HG03064 (cell line): ENCODE results near the gene IL17RC.
"Not testable (repeated sequence)": the region's sequence is repeated elsewhere in the genome, so short reads cannot be mapped to it uniquely, and the experiment has no call there.

Experiments used
- ATAC-seq: cut with Tn5 transposase; IDR thresholded peaks from one replicate; pipeline ENCODE4 v1.9.1; 2021; ENCODE audit warnings: low read depth; ENCODE audit not compliant: unreplicated experiment

The IL17RC gene

GRCh38 chr3:9914559-9915253, 2.2 kb upstream of the IL17RC start:
- no peak for ATAC-seq

- ATAC-seq, result no peak
Measured at GRCh38 chr3:9915254-9916141, 1.4 kb upstream of the IL17RC start.

- no peak for ATAC-seq
Measured at GRCh38 chr3:9916346-9916733, 558 bp upstream of the IL17RC start.

GRCh38 chr3:9917820-9918219, 922 bp downstream of the IL17RC start:
- no peak for ATAC-seq

GRCh38 chr3:9918261-9919038, 1.6 kb downstream of the IL17RC start:
- ATAC-seq, result no peak

GRCh38 chr3:9928158-9928557, 11.3 kb downstream of the IL17RC start:
- ATAC-seq, result no peak

GRCh38 chr3:9930804-9931418, 14.0 kb downstream of the IL17RC start:
- no peak for ATAC-seq

- ATAC-seq, result no peak
Measured at GRCh38 chr3:9932535-9932842, 15.6 kb downstream of the IL17RC start.

GRCh38 chr3:9932843-9933560, 16.1 kb downstream of the IL17RC start:
- peak; percentile 65 for ATAC-seq

GRCh38 chr3:9933561-9934234, 16.8 kb downstream of the IL17RC start, which contains the start of gene CRELD1:
TSS of gene CRELD1 (plus strand) at chr3:9933834. CDS start at chr3:9934439, 605 bp downstream.
- peak; percentile 86 for ATAC-seq

GRCh38 chr3:9934235-9934621, 17.3 kb downstream of the IL17RC start:
- ATAC-seq, result no peak

GRCh38 chr3:9934993-9935392, 18.1 kb downstream of the IL17RC start:
- ATAC-seq, result no peak

GRCh38 chr3:9935966-9936510, 19.1 kb downstream of the IL17RC start:
- no peak for ATAC-seq

GRCh38 chr3:9937486-9938238, 20.8 kb downstream of the IL17RC start:
- ATAC-seq, result no peak

- ATAC-seq, result no peak
Measured at GRCh38 chr3:9938966-9939365, 22.1 kb downstream of the IL17RC start.

- ATAC-seq, result not testable (repeated sequence)
Measured at GRCh38 chr3:9939906-9940305, 23.0 kb downstream of the IL17RC start.

- ATAC-seq, result no peak
Measured at GRCh38 chr3:9940746-9941145, 23.8 kb downstream of the IL17RC start.

GRCh38 chr3:9942164-9942563, 25.3 kb downstream of the IL17RC start:
- no peak for ATAC-seq
